Measurements from ENCODE around the gene CCNK.
A peak's percentile ranks its signal among the peaks of the same experiment; 100 is the strongest.

The CCNK gene

DNA sequence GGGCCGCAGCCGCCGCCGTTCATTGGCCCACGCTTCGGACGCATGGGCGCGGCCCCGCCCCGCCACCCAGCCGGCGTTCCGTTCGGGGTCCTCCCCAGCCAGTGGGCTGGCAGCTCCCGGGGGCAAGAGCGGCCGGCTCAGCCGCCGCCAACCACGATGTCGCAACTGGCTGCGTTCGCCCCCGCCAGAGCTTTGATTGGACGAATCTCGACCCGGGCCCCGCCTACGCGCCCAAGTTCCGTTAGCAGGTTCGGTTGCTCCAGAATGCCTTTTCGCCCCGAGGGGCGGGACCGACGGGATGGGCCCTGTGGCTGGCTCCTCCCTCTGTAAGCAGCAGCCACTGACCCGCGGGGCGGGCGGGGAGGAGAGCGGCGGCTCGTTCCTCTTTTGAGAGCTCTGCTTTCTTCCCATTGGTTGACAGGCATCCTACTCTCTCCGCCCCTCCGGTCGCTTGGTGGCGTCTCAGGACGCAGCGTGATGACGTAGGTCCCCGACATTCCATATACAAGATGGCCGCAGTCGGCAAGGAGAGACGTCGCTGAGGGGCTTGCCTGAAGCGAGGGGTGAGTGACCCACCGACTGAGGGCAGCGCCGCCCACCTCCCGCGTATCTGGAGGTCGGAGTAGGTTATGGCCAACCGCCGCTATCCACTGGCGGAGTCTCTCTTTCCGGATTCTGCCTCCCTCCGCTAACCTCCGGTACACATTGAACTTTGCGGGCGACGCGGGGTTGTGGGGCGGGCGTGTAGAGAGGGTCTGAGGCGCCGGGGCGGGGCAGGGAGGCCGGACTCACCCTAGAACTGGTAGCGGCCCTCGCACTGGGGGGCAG, at the start of gene CCNK:
TSS of gene CCNK (plus strand) at position 493 of the 828 bp plus-strand sequence. CDS start 11,269 bp downstream, outside the sequence.
- peak; percentile 100 for DNase-seq (ENCODE audit: low read depth in 2 of 2)

- DNase-seq (ENCODE audit: low read depth in 2 of 2): no peak
These were observed 49.2 kb upstream of the CCNK start for GRCh38 chr14:99431986-99432385.

DNA sequence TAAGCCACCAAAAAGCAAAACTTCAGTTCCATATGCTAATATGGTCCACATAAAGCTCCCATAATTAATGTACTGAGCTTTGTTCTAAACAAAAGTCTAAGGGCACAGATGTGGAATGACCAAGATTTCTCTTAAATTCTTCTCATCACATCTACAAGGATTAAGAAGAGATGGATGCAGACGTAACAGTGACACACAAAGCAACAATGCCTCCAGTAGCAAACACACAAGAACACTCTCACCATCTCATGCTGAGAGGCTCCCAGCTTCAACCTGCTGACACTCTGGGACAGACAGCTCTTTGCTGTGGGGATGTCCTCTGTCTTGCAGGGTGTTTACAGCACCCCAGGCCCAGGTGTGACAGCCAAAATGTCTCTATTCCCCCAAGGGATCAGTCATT, 48.7 kb upstream of the CCNK start:
- no peak for DNase-seq (ENCODE audit: low read depth in 2 of 2)

DNA sequence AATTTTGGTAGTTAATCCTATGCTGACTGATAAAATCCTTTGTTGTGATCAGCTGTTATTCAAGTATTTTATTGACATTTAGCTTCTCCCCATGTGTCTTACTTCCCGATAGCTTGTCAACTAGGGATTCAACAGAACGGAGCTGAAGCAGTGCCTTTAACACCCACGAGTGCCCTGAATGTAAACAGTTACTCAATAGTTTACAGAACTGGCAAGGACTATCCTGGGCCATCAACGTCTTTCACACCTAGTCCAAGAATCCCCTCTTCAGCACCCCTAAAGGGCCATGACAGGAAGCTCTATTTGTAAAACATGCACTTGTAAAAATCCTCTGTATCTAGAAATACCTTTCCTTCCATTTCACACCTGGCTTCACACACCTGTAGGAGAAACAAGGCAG, 45.9 kb upstream of the CCNK start:
- no peak for DNase-seq (ENCODE audit: low read depth in 2 of 2)

- no peak for DNase-seq (ENCODE audit: low read depth in 2 of 2)
These were observed 44.7 kb upstream of the CCNK start for GRCh38 chr14:99436247-99437180.

- DNase-seq (ENCODE audit: low read depth in 2 of 2): no peak
These were observed 43.5 kb upstream of the CCNK start for GRCh38 chr14:99437706-99438105.

DNA sequence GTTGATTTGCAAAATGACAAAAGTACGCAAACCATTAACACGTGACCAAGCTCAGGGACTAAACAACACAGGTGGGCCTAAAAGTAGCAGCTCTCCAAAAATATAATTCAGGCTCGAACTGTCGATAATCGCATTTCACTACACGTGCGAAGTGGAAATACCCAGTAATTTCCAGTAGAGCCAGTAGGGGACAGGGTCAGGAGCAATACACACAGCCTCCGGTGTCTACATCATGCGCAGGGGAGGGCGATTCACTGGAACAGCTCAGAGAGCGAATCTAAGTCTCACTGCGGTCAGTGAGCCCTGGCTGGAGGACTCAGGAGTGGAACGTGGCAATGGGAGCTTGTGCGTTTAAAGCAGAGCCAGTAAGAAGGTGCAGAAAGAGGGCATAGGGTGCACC, 40.9 kb upstream of the CCNK start:
- DNase-seq (ENCODE audit: low read depth in 2 of 2): no peak

DNA sequence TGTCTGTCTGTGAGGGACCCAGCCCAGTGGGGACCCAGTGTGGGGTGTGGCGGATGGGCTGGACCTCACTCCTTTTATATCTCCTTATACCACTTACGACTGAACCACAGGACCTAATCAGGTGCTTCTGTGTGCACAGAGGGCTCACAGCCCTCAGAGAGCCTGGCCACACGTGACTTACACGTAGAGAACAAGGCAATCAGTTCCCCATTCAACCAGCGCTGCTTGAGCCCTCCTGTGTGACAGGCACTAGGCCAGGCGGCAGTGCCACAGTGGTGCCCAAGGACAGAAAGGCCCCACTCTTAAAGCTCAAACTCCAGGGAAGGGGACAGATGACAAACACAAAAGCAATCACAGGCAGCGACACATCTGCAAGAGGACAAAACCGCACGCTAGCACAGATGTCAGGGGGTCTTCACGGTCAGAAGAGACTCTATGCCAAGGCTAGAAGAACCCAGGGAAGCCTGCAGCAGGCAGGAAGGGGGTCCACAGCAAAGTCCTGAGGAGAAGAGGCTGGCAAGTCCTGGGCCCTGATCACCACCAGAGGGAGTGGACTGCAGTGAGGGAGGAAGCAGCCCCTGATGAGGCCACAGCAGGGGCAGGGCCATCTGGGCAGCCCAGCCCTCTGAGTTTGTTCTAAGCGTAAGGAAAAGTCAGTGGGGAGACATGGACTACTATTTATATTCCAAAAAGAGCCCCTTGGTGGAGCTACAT, 39.9 kb upstream of the CCNK start:
- no peak for DNase-seq (ENCODE audit: low read depth in 2 of 2)

- DNase-seq (ENCODE audit: low read depth in 2 of 2): no peak
These were observed 39.3 kb upstream of the CCNK start for GRCh38 chr14:99441918-99442317.

GRCh38 chr14:99445931-99446330, 35.3 kb upstream of the CCNK start:
- DNase-seq (ENCODE audit: low read depth in 2 of 2): no peak

DNA sequence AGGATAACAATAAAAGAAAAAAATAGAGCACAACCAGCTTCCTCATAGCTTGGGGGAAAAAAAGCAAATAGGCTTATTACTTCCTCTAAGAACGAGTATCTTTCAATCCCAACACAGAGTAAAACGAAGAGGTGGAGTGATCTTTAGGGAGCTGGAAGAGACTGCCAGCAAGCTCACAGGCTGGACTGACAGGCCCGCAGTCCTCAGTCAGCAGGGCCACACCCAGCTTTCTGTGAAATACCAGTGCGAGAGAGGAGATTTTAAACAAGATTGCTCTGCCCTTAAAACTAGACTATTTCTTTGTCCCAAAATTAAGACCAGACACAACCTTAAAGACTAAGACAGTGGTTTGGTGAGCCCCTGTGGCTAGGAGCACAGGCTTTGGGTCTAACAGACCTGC, 33.5 kb upstream of the CCNK start:
- DNase-seq (ENCODE audit: low read depth in 2 of 2): no peak

GRCh38 chr14:99450266-99450665, 30.9 kb upstream of the CCNK start:
- DNase-seq (ENCODE audit: low read depth in 2 of 2): no peak

GRCh38 chr14:99451234-99451633, 30.0 kb upstream of the CCNK start:
- no peak for DNase-seq (ENCODE audit: low read depth in 2 of 2)

GRCh38 chr14:99452968-99453367, 28.2 kb upstream of the CCNK start:
- DNase-seq (ENCODE audit: low read depth in 2 of 2): no peak

GRCh38 chr14:99454246-99454645, 27.0 kb upstream of the CCNK start:
- DNase-seq (ENCODE audit: low read depth in 2 of 2): no peak

DNA sequence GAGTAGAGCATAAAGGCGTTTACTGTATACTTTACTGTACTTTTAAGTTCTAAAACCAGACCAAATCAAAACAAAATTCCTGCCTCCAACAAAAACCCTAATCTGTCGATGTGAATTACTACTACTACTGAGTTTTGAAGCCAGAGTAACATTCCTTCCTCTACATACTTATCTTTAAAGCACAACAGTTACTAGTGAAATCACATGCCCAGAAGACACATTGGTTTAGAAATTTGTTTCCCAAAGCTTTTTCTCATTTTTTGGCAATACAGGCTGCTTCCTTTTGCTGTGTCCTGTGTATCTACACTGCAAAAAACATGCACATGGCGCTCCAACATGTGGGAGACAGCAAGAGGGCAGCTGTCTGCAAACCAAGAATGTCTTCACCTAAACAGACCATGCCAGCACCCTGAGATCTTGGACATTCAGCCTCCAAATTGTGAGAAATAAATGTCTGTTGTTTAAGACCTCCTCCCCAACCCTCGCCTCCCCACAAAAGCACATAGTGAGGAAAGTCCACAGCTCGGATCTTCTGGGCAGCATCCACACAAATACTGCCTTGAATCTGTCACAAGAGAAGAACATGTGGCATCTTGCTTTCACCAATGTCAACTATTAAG, 21.6 kb upstream of the CCNK start:
- no peak for DNase-seq (ENCODE audit: low read depth in 2 of 2)

DNA sequence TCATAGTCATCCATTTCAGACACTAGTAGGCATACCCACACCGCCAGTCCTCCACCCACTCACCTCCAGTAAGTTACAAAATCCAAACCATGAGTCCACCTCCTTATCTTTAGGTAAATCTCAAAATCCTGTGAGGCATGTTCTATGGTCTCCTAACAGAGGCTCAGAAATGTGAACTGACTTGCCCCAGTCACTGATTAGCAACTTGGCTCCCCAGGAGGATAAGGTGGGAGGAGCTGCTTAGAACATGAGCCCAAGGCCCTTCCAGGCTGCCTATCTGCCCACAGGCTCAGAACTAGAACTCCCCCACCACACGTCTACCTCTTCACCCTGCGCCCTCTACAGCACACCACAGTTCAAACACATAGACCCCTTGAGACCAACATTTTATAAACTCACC, 20.4 kb upstream of the CCNK start:
- DNase-seq (ENCODE audit: low read depth in 2 of 2): no peak

DNA sequence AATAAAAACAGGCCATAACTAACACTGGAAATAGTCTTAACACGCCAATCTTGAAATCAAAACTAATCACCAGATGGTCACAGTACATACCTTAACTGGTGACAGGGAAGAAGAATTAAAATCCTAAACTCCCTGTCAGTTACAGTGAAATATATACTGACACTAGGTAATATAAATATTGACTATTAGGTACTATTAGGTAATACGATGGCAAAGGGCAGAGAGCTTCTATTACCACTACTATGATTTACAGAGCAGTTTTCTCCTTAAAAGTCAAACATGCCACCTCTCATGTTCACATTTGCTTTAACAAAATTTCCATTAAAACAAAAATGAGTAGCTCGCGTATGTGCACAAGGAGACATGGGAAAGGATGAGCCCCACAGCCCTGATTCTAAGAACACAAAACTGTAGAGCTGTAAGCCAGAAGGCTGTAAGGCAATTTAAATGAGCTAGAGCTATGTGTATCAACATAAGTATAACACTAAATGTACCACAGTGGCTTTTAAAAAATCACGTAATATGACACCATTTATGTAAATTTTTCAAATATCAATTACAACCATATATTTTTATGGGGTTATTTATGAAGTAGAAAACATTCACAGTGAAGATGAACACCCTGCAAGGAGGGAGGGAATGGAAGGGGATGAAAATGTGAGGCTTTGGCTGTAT, 19.7 kb upstream of the CCNK start:
- DNase-seq (ENCODE audit: low read depth in 2 of 2): no peak

GRCh38 chr14:99462210-99462609, 19.0 kb upstream of the CCNK start:
- no peak for DNase-seq (ENCODE audit: low read depth in 2 of 2)

- DNase-seq (ENCODE audit: low read depth in 2 of 2): no peak
These were observed 17.2 kb upstream of the CCNK start for GRCh38 chr14:99463974-99464373.

GRCh38 chr14:99465288-99465687, 15.9 kb upstream of the CCNK start:
- DNase-seq (ENCODE audit: low read depth in 2 of 2): no peak
